HG03064 (cell line): Measurements from ENCODE around the gene SLC6A5.

Experiments
- ATAC-seq: cut with Tn5 transposase; IDR thresholded peaks from one replicate; pipeline ENCODE4 v1.9.1; 2021; ENCODE audit warnings: low read depth; ENCODE audit not compliant: unreplicated experiment

Gene SLC6A5

DNA sequence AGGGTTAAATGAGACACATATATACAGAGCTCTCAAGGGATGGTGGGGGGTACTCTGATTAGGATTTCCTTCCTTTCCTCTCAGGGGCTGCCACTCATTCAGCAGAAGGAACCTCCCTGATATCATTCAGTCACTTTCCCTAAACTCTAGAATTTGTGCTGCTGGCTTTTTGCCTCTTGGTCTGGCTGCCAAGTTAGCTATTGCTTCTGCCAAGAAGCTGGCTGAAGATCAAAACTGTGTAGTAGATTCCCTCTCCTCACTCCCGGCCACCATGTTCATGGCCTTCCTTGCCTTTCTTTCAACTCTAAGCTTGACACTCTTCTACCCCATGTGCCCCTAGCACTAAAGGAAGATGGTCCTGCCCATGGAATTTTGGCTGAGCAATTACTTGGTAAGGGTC is 18.7 kb downstream of the SLC6A5 start:
- ATAC-seq: no peak

DNA sequence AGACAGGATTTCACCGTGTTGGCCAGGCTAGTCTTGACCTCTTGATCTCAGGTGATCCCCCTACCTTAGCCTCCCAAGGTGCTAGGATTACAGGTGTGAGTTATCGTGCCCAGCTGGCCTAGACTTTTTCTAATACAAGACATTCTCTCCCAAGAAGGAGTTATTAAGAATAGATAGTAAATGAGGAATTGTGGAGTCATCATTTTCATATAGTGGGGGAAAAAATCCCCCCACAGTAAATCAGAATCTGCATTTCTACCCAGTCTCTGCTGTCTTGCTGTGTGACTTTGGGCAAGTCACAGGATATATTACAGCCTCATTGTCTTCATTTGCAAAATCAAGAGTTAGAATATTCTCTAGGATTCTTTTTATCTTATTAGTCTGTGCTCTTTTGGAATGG is 21.6 kb downstream of the SLC6A5 start:
- no peak for ATAC-seq

DNA sequence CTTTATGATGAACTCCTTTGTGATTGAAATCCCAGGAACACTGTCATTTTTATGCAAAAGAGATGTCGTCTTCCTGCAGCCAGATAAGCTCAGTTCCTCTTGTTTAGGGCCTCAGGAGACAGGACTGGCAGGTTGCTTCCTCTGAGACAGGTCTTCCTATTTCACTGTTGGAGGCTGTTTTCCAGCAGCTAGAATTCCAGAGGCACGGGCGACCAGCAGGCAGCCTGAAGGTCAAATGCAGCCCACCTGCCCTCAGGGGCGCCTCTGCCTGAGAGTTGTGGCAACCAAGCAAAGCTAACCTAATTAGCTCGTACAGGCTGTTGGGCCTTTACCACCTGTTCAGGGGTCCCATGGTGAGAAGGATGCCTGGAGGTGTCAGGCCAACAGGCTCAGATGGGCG is 22.3 kb downstream of the SLC6A5 start:
- no peak for ATAC-seq

DNA sequence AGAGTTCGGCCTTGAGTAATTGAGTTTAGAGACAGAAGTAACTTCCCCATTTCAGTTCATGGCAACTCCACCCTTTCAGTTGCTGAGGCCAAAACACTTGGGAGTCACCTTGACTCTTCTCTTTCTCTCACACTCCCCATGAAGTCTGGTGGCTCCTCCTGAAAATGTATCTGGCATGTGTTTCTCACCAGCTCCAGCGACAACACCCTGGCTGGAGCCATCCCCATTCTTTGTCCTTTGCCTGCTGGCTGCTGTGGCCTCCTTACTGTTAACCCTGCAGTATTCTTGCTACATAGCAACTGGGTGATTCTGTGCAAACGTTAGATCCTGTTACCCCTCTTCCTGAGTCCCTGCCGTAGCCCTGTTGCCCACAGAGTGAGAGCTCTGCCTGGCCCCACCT is 23.8 kb downstream of the SLC6A5 start:
- ATAC-seq: no peak

DNA sequence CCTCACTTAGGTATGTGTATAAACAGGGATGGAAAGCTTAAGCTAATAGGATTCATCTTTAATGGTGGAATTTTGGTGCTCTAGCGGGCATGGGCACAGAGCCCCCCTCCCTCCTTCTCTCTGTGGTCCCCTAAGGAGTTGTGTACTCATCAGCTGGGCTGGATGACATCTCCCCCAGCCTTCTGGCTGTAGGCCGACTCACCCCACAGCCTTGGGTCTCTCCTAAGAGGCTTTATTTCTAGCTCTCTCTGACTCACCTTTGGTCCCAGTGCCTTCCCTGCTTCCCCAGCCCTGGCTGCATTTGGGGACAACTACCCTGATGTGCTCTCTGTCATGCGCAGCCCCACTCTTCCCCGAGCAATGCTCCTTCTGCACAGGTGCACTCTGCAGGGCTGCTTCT is 26.9 kb downstream of the SLC6A5 start:
- no peak for ATAC-seq

DNA sequence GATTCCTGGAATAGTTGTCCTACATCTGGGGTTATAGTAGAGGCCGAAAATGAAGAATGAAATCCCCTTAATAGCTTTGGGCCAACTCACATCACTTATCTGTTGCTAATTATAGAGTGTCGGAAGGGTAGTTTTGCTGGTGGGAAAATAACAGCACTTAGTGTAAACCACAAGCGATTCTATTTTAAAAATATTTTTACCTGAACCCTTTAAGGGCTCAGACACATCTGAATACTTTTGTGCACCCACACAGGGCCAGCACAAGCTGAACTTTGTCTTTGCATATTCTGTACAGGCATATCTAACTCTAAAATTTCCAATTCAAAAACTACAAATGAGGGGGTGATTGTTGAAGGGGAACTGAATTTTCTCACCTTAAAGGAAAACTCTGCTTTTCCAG is 27.6 kb downstream of the SLC6A5 start:
- no peak for ATAC-seq

DNA sequence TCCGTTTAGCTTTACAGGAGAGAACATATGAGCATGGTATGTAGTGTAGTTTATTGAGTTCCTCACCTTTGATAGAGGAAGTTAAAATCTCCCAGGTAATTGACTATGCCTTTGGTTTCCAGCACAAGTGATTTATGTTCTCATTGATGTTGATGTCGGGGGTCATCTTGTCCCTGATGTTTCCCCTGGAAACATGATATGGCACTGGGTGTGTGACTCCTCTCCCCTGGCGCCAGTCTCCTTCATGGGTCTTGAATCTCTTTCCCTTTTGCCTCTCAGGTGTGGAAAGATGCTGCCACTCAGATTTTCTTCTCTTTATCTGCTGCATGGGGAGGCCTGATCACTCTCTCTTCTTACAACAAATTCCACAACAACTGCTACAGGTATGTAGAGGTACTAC is 28.3 kb downstream of the SLC6A5 start:
- ATAC-seq: no peak

DNA sequence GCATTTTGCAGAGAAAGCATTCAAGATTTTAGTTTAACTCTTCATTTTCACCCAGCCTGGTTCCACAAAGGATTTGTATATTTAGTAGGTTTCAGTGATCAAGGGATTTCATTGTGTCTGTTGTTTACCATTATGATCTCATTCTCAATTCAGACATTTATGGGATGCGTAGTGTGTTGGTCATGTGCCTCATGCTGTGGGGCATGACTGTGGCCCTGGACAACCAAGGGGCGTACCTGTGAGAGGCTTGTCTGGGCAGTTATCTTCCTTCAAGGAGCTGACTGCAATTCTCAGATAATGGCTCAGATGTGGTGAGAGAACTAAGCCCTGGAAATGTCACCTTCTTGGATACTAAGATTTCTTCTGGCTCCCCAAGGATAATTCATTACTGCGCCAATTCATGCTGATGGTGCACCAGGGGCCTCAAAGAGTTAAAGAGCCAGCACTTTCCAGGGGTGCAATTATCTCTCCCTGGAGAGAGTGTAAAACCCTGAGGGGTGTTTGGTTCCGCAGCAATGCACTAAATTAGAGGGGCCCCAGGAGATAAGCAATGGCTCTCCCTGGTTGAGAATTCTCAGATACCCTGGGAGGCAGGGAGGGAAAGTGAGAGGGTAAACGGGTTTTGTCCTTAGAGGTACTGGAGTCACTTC is 32.2 kb downstream of the SLC6A5 start:
- ATAC-seq: no peak

DNA sequence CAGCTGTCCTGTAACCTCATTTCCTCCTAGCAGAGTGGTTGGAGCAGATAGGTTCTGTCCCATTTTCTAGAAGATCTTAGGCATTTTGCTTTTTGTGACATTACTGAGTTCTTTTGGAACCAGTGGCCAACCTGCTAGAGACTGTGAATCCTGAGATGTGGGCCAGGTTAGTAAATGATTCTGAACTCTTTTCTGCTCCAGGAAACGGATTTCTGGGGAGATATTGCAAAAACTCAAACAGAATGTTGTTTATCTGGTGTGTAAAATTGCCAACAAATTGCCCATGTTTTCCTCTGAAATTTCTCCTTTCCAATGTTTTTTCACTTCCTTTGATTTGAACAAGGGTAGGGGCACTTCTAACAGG is 32.7 kb downstream of the SLC6A5 start:
- ATAC-seq: no peak

DNA sequence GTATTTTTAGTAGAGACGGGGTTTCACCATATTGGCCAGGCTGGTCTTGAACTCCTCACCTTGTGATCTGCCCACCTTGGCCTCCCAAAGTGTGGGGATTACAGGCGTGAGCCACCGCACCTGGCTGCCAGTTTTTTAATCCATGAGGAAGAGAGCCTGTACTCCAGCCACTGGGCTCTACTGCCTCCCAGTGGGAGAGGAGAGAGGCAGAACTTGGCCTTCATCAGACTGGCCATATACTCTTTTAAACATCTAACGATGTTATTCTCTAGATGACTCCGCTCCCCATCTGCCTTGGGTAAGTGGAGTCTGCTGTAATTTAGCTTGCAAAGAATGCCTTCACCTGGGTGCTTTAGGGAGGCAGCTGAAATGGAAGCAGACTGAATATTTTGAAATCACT is 34.6 kb downstream of the SLC6A5 start:
- ATAC-seq: no peak

DNA sequence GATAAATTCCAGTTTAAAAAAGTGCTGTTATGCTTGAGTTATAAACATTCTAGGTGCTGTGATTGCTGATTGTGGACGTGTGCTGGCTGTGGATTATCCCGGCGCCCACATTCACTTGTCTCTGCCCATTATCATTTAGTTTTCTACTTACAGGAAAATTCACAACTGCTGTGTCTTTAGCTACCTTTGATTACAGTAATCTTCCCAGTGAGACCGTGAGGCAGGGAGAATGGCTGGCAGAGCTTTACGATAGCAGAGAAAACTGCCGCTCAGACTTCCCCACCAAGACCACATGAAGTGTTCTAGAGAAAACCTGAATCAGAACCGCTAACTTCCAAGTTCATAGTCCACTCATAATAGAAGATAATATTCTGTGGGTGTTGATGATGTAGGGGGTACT is 35.4 kb downstream of the SLC6A5 start:
- no peak for ATAC-seq

DNA sequence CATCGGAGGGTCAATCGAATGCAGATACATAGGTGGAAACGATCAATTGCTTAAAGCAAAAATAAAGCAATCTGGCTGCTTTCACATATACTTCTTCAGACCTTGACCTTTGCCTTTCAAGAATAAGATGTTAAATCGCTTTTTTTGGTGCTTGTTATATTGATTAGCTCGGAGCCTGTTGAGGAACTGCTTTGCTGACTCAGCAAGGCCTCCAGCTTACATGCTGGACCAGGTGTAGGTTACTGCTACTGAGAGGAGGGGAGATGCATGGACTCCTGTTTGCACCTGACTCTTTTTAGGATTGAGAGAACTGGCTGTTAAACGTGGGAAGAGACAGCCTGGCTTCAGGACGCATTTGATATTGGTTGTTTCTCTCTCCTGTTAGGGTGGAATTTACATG is 38.7 kb downstream of the SLC6A5 start:
- ATAC-seq: no peak

DNA sequence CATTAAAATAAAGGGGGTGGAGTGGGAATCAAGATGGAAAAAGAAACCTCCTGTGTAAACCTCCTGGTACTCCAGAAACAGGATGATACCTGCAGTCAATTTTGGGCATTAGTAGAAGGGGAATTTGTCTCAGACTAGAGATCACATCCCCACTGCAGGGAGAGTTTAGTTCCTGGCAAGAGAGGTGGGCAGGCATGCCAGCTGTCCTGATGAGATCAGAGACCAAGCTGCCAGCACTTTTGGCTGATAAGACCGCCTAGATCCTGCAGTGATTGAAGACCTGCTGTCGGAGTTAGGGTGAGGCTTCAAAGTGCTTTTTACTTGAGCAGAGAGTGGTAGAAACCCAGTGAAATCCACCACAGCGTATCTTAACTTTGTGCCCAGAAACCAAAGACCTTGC is 40.3 kb downstream of the SLC6A5 start:
- no peak for ATAC-seq

DNA sequence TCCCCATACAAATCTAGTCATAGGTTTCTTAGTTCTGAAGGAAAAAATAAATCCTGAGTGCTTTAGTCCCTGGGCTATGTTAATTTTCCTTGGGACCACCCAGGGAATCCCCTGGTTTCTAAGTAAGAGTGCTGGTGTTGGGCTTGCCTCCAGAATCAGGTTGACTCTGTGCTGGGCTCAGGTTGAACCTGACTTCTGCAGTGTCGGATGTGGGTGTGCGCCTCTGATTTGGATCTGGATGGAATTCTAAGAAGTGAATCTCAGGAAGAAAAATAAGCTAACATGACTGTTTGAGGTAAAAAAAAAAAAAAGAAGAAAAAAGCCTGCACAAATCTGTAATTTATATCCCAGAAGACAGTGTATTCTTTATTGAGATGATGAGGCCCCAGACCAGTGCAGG is 41.0 kb downstream of the SLC6A5 start:
- ATAC-seq: no peak

DNA sequence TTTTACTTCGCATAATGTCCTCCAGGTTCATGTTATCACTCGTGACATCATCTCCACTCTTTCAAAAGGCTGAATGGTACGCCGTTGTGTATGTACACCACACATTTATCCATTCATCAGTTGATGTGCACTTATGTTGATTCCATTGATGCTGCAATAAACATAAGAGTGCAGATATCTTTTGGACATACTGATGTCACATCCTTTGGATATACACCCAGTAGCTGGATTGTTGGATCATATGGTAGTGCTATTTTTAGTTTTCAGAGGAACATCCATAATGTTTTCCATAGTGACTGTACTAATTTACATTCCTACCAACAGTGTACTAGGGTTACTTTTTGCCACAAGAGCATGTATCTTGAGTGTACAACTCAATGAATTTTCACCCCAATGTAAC is 45.0 kb downstream of the SLC6A5 start:
- no peak for ATAC-seq

DNA sequence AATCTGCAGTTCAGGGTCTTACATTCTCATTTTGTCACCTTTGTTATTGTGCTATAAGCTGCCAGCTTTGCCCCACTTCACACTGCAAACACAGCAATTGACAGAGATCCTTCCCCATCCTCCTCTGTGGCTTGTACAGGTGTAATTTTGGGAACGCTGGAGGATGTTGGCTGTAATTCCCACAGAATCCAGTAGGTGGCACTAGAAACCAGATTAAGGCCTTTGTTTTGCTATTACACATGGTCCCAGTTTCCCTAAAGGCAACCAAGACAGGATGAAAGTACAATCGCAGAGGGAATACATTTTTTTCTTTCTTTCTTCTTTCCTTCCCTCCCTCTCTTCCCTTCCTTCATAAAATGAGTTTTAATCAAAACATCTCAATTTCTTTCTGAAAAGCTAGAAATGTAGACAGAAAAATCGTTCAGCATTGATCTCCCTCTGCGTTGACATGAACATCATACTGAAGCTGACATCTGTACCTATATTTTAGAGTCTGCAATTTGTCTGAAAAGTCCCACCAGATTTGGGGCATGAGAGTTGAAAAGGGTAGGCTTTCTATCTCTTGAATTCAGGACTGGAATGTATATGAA is 48.7 kb downstream of the SLC6A5 start:
- ATAC-seq: no peak

DNA sequence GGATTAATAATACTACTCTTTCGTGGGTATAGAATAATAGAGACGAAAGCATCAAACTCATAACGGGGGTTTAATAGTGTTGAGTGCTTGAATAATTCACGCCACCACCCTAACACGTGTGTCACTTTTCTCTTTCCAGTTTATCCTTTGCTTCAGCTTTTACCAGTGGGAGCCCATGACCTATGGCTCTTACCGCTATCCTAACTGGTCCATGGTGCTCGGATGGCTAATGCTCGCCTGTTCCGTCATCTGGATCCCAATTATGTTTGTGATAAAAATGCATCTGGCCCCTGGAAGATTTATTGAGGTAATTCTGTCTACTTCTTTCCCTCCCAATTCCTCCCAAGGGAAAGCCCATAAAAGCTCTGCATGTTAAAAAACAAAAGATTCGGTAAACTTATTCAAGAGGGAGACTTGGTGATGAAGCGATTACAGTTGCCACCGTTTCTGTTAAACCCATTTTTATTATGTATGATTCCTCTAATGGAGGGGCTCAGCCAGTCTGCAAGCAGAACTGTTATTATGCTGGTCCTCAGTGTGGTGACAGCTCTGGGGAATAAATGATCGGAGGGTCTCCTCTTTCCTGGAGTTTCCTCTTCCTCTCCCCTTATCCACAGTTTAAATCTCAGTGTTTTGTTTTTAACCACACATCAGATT is 52.9 kb downstream of the SLC6A5 start:
- ATAC-seq: no peak

DNA sequence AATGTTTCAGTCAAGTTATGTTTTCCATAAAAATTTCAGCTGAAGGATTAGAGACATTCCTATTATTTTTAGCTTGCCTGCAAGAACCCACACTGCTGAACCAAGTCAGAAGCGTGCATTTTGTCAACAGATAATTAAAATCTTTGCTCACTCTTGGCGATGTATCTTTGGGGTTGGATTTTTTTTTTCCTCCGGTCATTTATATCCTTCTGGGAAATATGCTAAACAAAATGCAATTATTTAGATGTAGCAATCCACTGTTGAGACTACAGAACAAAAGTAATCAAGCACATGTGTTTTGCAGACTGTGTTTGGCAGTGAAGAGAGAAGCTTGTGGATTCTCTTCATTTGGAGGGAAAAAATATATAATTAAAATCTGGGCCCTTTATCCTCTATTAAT is 54.6 kb downstream of the SLC6A5 start:
- no peak for ATAC-seq

DNA sequence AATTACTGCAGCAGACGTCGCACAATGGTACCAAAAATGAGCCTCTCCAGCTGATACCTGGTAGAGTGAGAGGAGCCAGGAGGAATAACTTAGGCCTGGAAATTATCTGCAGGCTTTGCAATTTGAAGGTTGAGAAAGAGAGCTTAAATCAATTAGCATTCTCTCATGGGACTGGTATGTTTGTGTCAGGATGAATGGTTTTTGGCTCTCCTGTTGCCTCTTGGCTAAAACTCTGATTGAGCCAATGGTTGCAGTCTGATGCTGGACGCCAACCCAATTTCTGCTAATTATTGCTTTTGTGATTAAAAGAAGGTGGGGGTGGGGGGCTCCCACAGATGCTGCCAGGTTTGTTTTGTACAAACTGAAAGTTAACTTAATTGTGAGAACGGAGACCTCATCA is 57.5 kb downstream of the SLC6A5 start:
- ATAC-seq: no peak

DNA sequence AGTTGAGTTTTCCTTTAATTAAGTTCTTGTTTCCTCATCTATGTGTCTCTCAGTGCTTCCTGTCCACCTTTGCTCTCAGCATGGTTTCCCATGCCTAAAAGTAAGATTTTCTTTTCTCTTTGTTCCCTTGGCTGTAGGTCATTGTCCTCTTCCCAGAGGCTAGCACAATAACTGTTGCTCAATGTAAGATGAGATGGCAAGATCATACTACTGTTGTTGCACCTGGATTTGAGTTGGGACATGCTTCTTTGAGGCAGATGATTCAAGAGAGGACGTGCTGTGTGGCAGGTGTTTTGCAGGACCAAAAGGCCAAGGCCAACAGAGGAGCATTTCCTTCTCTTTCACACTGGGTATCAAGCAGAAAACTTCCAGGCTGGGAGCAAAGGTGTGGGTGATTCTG is 58.7 kb downstream of the SLC6A5 start:
- no peak for ATAC-seq

DNA sequence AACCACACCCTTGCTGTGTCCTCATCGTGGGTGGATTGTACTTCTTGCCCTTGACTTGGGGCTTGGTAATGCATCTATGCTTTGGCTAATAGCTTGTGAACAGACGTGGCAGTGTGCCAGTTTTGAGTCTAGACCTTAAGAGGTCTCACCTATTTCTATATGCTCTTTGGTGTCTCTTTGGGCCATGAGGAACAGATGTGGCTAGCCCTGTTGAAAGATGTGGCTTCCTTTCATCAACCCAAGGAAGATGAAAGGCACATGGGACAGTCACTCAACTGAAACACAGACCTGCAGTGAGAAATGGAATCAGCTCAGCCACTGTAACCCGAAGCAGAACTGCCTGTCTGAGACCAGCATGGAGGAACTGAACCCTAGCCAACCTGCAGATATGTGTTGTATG is 62.0 kb downstream of the SLC6A5 start:
- ATAC-seq: no peak

DNA sequence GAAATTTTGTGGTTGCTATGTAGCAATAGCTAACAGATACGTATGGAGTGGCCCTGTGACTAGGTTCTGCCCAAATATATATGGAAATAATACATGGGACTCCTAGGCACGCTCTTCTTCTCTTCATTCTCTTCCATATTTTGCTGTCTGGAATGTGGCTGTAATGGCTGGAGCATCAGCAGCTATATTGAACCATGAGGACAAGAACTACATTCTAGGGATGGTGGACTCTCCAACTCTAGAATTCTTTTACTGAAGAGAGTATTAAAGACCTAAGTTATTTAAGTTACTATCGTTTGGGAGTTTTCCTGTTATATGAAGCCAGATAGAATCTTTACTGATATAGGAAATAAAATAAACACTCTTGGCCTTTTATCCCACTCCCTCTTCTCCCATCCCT is 62.4 kb downstream of the SLC6A5 start:
- no peak for ATAC-seq
